Natural killer cell (primary cell): ENCODE measurements around the gene SLC25A1. TPM values are rescaled to one million over a fixed set of nuclear protein-coding genes. Genes with fewer than 3 reads are reported as not detected.

Source experiments
- ATAC-seq, 3 donors: fragments of 150-1000 bp in 2 of 3; fragments of 200-7000 bp in 1 of 3; cut with Tn5 transposase; 1 replicate in 1 of 3; 2 replicates in 2 of 3; pipeline ENCODE4 v1.10.0; 2021; ENCODE audit warnings: mild to moderate bottlenecking in 2 of 3, moderate library complexity in 2 of 3
- DNase-seq, 2 donors: peaks; one replicate each; pipeline versions ENCODE4 v3.0.0 to v3.0.0-alpha.2; 2013 to 2021; ENCODE audit warnings: mixed read lengths in 1 of 2
- H3K27ac ChIP-seq: one replicate; pipeline ENCODE4 v1.5.1; 2013; ENCODE audit warnings: mild to moderate bottlenecking, low read length
- H3K27me3 ChIP-seq: one replicate; pipeline ENCODE4 v1.6.1; 2013; ENCODE audit warnings: low read length; ENCODE audit not compliant: control insufficient read depth, insufficient read depth
- H3K36me3 ChIP-seq: one replicate; pipeline ENCODE4 v1.6.1; 2013; ENCODE audit warnings: low read length; ENCODE audit not compliant: control insufficient read depth, insufficient read depth
- H3K4me1 ChIP-seq: one replicate; pipeline ENCODE4 v1.6.1; 2013; ENCODE audit warnings: low read length; ENCODE audit not compliant: control insufficient read depth, insufficient read depth
- H3K4me3 ChIP-seq: one replicate; pipeline ENCODE4 v1.5.1; 2013; ENCODE audit warnings: low read length
- H3K9me3 ChIP-seq: one replicate; pipeline ENCODE4 v1.6.1; 2013; ENCODE audit warnings: low read length; ENCODE audit not compliant: control insufficient read depth, insufficient read depth
- H3K27ac Mint-ChIP-seq, 2 donors: one replicate each; pipeline ENCODE4 v1.8.0; 2022; ENCODE audit warnings: mild to moderate bottlenecking in 2 of 2, mixed read lengths in 2 of 2, moderate library complexity in 1 of 2
- H3K27me3 Mint-ChIP-seq, 2 donors: one replicate each; pipeline ENCODE4 v1.8.0; 2022; ENCODE audit warnings: low read depth in 2 of 2, mixed read lengths in 2 of 2
- H3K36me3 Mint-ChIP-seq: one replicate; pipeline ENCODE4 v1.8.0; 2022; ENCODE audit warnings: mixed read lengths
- H3K4me1 Mint-ChIP-seq, 2 donors: one replicate each; pipeline ENCODE4 v1.8.0; 2022; ENCODE audit warnings: mixed read lengths in 2 of 2
- H3K4me3 Mint-ChIP-seq: one replicate; pipeline ENCODE4 v1.8.0; 2022; ENCODE audit warnings: mild to moderate bottlenecking, moderate library complexity, mixed read lengths
- H3K9me3 Mint-ChIP-seq, 2 donors: one replicate each; pipeline ENCODE4 v1.8.0; 2022; ENCODE audit warnings: mixed read lengths in 2 of 2
- WGBS: methylation state at CpG from one replicate; pipeline ENCODE4 v1.1.7; 2013; ENCODE audit warnings: missing lambda C conversion rate; ENCODE audit not compliant: insufficient coverage; 5-methylcytosine and 5-hydroxymethylcytosine counted together
- intact Hi-C: fragments of 100-400 bp; cut with micrococcal nuclease; formaldehyde crosslinking; loops from one replicate; pipeline ENCODE4 v1.14.2; 2022
- total RNA-seq, 4 donors: library from RNA; stranded (reverse); fragments of 120-200 nt in 1 of 4; gene quantifications; one replicate each; pipeline versions ENCODE4 v1.2.3 to v1.2.4, GENCODE V29; 2013 to 2022
- TF ChIP-seq, protein P1 (sequence below): fragments of 200-600 bp; IDR thresholded peaks from one replicate; pipeline ENCODE4 v1.8.0; 2022; ENCODE audit warnings: antibody characterized with exemption

SLC25A1 gene
- total RNA-seq, 3 donors from 2014 or later (not counting 1 experiment from before 2014, with no cell fraction given): 24.8 to 29.6 (median 26.9) TPM

GRCh38 chr22:19138217-19139000, 40.1 kb downstream of the SLC25A1 start:
- H3K9me3 Mint-ChIP-seq: no peaks in the 10 kb centered on the region
- H3K27me3 Mint-ChIP-seq: no peaks in the 10 kb centered on the region
- no peaks in the 10 kb centered on the region for H3K36me3 Mint-ChIP-seq
- peaks cover 4% of the 10 kb centered on the region for H3K4me1 ChIP-seq
- TF ChIP-seq, protein P1, sequence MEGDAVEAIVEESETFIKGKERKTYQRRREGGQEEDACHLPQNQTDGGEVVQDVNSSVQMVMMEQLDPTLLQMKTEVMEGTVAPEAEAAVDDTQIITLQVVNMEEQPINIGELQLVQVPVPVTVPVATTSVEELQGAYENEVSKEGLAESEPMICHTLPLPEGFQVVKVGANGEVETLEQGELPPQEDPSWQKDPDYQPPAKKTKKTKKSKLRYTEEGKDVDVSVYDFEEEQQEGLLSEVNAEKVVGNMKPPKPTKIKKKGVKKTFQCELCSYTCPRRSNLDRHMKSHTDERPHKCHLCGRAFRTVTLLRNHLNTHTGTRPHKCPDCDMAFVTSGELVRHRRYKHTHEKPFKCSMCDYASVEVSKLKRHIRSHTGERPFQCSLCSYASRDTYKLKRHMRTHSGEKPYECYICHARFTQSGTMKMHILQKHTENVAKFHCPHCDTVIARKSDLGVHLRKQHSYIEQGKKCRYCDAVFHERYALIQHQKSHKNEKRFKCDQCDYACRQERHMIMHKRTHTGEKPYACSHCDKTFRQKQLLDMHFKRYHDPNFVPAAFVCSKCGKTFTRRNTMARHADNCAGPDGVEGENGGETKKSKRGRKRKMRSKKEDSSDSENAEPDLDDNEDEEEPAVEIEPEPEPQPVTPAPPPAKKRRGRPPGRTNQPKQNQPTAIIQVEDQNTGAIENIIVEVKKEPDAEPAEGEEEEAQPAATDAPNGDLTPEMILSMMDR: no peak
- H3K4me3 ChIP-seq: no peak overlapping the region
- H3K36me3 ChIP-seq: peaks cover 78% of the 10 kb centered on the region
- H3K27ac ChIP-seq: no peak overlapping the region
- H3K4me1 Mint-ChIP-seq: peaks cover 2 to 19% of the 10 kb centered on the region in 2 donors
- no peaks in the 10 kb centered on the region for H3K27me3 ChIP-seq
- intact Hi-C loops: no loop called here
- WGBS: 95% methylated on average over 15 of the region's 15 CpGs
- no peak for ATAC-seq
- no peaks in the 10 kb centered on the region for H3K9me3 ChIP-seq
- DNase-seq: no peak
- no peak overlapping the region for H3K4me3 Mint-ChIP-seq
- H3K27ac Mint-ChIP-seq: no peak overlapping the region

DNA sequence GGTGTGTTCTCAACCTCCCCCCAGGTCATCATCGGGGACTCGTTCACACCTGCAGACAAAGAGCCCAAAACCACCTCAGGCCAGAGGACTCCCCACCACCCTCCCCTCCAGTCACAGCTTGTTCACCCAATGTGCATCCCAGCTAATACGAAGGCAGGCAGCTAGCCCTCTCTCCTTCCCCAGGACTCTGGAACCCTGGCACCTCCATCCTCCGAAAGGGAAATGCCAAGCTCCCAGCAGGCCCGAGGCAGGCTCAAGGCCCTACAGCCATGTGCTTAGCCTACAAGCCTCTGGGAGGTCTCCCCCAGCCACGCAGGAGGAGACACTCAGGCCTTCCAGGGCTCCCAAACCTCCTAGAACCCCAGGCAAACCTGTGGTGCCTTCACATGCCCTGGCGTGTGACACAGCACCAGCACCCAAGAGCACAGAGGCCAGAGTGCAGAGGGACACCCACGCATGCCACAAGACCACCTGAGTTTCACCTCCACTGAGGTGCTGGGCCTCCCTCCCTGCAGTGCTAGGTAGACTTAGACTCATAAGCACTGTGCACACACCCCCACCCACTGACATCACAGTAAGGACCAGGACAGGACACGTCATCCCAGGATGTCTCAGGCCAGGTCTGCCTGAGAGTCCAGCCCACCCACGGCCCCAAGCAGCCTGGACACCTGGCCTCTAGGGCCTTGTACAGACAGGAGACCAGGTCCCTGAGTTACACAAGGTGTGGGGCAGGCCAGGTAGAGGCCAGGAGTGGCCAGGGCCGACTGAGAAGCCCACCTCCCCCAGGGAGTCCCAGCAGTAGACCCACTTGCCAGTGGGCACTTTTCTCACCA, 40.9 kb downstream of the SLC25A1 start:
- H3K4me3 ChIP-seq: no peak overlapping the region
- Mint-ChIP-seq H3K4me3 (no peak overlapping the region), H3K27ac (no peak overlapping the region), H3K9me3 (no peaks in the 10 kb centered on the region), H3K27me3 (no peaks in the 10 kb centered on the region), H3K36me3 (no peaks in the 10 kb centered on the region), H3K4me1 (peaks cover 0 to 17% of the 10 kb centered on the region in 2 donors)
- intact Hi-C loops: no loop called here
- no peaks in the 10 kb centered on the region for H3K27me3 ChIP-seq
- ATAC-seq (no peak), DNase-seq (no peak)
- 97% methylated on average over 11 of the region's 11 CpGs for WGBS
- no peaks in the 10 kb centered on the region for H3K9me3 ChIP-seq
- TF ChIP-seq, protein P1: no peak
- H3K36me3 ChIP-seq: peaks cover 81% of the 10 kb centered on the region
- H3K4me1 ChIP-seq: no peaks in the 10 kb centered on the region
- no peak overlapping the region for H3K27ac ChIP-seq

GRCh38 chr22:19136915-19137314, 41.6 kb downstream of the SLC25A1 start:
- Histone ChIP-seq H3K4me1 (no peaks in the 10 kb centered on the region), H3K9me3 (no peaks in the 10 kb centered on the region), H3K4me3 (no peak overlapping the region), H3K36me3 (peaks cover 76% of the 10 kb centered on the region), H3K27me3 (no peaks in the 10 kb centered on the region), H3K27ac (no peak overlapping the region)
- H3K27ac Mint-ChIP-seq: no peak overlapping the region
- intact Hi-C loops: no loop called here
- no peaks in the 10 kb centered on the region for H3K9me3 Mint-ChIP-seq
- H3K4me1 Mint-ChIP-seq: peaks cover 0 to 17% of the 10 kb centered on the region in 2 donors
- no peaks in the 10 kb centered on the region for H3K36me3 Mint-ChIP-seq
- DNase-seq: no peak
- TF ChIP-seq, protein P1: no peak
- WGBS: 98% methylated on average over 10 of the region's 10 CpGs
- no peaks in the 10 kb centered on the region for H3K27me3 Mint-ChIP-seq
- H3K4me3 Mint-ChIP-seq: no peak overlapping the region
- ATAC-seq: no peak
